ENCODE data around the gene NEAT1. TPM values are rescaled to one million over a fixed set of nuclear protein-coding genes. Genes with fewer than 3 reads are reported as not detected.

The NEAT1 gene
- total and polyA plus RNA-seq, 9 of the 15 experiments (the other 6 are each of a cell fraction or from before 2014, with no cell fraction given), result 20.1 to 389 (median 62.8) TPM

DNA sequence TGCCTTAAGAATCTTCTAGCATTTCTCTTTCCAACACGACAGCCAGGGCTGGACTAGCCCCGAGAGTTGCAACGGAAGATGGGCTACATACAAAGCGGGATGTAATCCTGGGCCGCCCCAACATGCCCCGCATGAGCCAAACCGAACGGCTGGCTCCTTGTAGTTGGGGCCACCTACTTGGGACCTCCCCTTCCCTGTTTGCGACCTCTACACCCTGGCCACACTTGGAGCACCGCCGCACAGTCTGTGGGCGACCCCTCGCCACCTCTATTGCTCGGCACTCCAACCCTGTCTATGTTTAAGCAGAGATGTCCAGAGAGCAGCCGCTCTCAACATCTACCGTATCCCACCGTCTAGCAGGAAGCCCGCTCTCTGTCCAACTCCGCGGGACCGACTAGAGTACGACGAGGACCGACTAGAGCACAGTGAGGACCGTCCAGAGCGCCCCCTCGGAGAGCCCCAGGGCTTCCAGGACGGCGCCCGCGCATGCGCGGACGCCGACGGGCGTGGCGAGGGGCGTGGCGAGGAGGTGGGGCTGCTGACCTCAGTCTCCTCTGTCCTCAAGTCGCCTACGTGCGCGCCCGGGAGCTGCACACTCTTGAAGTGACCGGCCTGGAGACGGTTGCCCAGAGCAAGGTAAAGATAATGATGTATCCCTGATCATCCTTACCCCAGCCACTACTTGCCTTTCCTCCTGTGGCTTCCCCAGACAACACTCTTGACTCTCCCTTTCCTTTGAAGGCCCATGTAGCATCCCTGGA, 32.3 kb downstream of the NEAT1 start (continued):
- no peak for TF ChIP-seq RERE (CRISPR knock-in tag; IDR thresholded peaks at IDR 0.05; ENCODE audit: borderline replicate concordance)
- no peak for TF ChIP-seq BMI1 (IDR thresholded peaks at IDR 0.05; ENCODE audit: low read length)
- no peak; a peak in 1 of 3 replicates for TF ChIP-seq CBX3 (IDR thresholded peaks at IDR 0.05; ENCODE audit: borderline replicate concordance in 1 of 2, low read length in 2 of 2)
- TF ChIP-seq ZNF431 (CRISPR knock-in tag; IDR thresholded peaks at IDR 0.05), result no peak
- TF ChIP-seq, protein P1, sequence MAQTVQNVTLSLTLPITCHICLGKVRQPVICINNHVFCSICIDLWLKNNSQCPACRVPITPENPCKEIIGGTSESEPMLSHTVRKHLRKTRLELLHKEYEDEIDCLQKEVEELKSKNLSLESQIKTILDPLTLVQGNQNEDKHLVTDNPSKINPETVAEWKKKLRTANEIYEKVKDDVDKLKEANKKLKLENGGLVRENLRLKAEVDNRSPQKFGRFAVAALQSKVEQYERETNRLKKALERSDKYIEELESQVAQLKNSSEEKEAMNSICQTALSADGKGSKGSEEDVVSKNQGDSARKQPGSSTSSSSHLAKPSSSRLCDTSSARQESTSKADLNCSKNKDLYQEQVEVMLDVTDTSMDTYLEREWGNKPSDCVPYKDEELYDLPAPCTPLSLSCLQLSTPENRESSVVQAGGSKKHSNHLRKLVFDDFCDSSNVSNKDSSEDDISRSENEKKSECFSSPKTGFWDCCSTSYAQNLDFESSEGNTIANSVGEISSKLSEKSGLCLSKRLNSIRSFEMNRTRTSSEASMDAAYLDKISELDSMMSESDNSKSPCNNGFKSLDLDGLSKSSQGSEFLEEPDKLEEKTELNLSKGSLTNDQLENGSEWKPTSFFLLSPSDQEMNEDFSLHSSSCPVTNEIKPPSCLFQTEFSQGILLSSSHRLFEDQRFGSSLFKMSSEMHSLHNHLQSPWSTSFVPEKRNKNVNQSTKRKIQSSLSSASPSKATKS (CRISPR knock-in tag; IDR thresholded peaks at IDR 0.05), result no peak
- TF ChIP-seq ARID1B (IDR thresholded peaks at IDR 0.05), result 0 out of 2 replicates have a peak, but pooled peaks have one; percentile 26
- no peak for TF ChIP-seq PCBP2 (IDR thresholded peaks at IDR 0.05; ENCODE audit: low read depth, low read length, poor library complexity, severe bottlenecking)
- TF ChIP-seq CBX8 (IDR thresholded peaks at IDR 0.05; ENCODE audit: borderline replicate concordance, extremely low read depth, low read depth, low read length, poor library complexity, severe bottlenecking), result no peak
- TF ChIP-seq CREB5 (CRISPR knock-in tag; IDR thresholded peaks at IDR 0.05), result no peak
- TF ChIP-seq NFXL1 (CRISPR knock-in tag; IDR thresholded peaks at IDR 0.05), result no peak
- no peak for TF ChIP-seq MEF2A (IDR thresholded peaks at IDR 0.05; ENCODE audit: control insufficient read depth, low read depth, low read length)
- peak; percentile 15 for TF ChIP-seq SMAD1 (IDR thresholded peaks at IDR 0.05; ENCODE audit: low read depth, low read length, partially characterized antibody)
- no peak for TF ChIP-seq CAMTA2 (CRISPR knock-in tag; conservative IDR thresholded peaks at IDR 0.05)
- TF ChIP-seq ZNF217 (CRISPR knock-in tag; IDR thresholded peaks at IDR 0.05), result no peak

All from K562 (cell line).